K562 (cell line): Measurements from ENCODE around the gene SPTBN4. TPM values are rescaled to one million over a fixed set of nuclear protein-coding genes. Genes with fewer than 3 reads are reported as not detected.

Source experiments
- BCLAF1 ChIP-seq, 2 experiments: fragments of 450-650 bp in 1 of 2; IDR thresholded peaks; 2 replicates each; pipeline ENCODE4 v1.6.1; 2011 to 2017; ENCODE audit warnings: low read depth in 2 of 2, antibody characterized with exemption in 1 of 2, borderline replicate concordance in 1 of 2, low read length in 1 of 2, mild to moderate bottlenecking in 1 of 2, mixed read lengths in 1 of 2; ENCODE audit not compliant: control insufficient read depth in 1 of 2
- E2F4 ChIP-seq: sonication (generic); formaldehyde crosslinking; IDR thresholded peaks from 2 replicates; pipeline ENCODE4 v1.8.0; 2022; ENCODE audit warnings: mild to moderate bottlenecking, low read depth, missing genetic modification reagents
- FOS ChIP-seq: IDR thresholded peaks from 3 replicates; pipeline ENCODE4 v1.6.1; 2011; ENCODE audit not compliant: insufficient read length; ENCODE audit errors: extremely low read depth
- HNRNPLL ChIP-seq: fragments of 200-400 bp; formaldehyde crosslinking; IDR thresholded peaks from 2 replicates; pipeline ENCODE4 v1.6.1; 2017; ENCODE audit warnings: low read length, low read depth, mild to moderate bottlenecking; ENCODE audit not compliant: poor library complexity, severe bottlenecking
- JUND ChIP-seq, 2 experiments: IDR thresholded peaks; 2 replicates in 1 of 2; 3 replicates in 1 of 2; pipeline ENCODE4 v1.6.1; 2011; ENCODE audit warnings: borderline replicate concordance in 2 of 2, low read depth in 2 of 2, low read length in 2 of 2, improper control_type of control experiment in 1 of 2, missing biosample characterization in 1 of 2, missing genetic modification characterization in 1 of 2, missing genetic modification reagents in 1 of 2
- KDM5B ChIP-seq: fragments of 200-600 bp; sonication (generic); IDR thresholded peaks from 2 replicates; pipeline ENCODE4 v1.6.1; 2012; ENCODE audit warnings: low read depth, mild to moderate bottlenecking, moderate library complexity, low read length, control low read depth, inconsistent platforms; ENCODE audit not compliant: insufficient replicate concordance
- LARP7 ChIP-seq: fragments of 450-650 bp; IDR thresholded peaks from 2 replicates; pipeline ENCODE4 v1.6.1; 2016
- NFE2L1 ChIP-seq: fragments of 450-650 bp; IDR thresholded peaks from 2 replicates; pipeline ENCODE4 v1.6.1; 2016; ENCODE audit warnings: missing genetic modification characterization, low read depth, mild to moderate bottlenecking, missing compliant biosample characterization, moderate library complexity, borderline replicate concordance
- PKNOX1 ChIP-seq: fragments of 450-650 bp; IDR thresholded peaks from 2 replicates; pipeline ENCODE4 v1.6.1; 2016
- SMARCE1 ChIP-seq: fragments of 450-650 bp; IDR thresholded peaks from 2 replicates; pipeline ENCODE4 v1.7.1; 2016; ENCODE audit warnings: mild to moderate bottlenecking
- SMC3 ChIP-seq: conservative IDR thresholded peaks from 2 replicates; pipeline ENCODE4 v1.6.1; 2011; ENCODE audit warnings: low read depth, low read length, improper control_type of control experiment; ENCODE audit not compliant: insufficient read depth
- SRSF3 ChIP-seq: fragments of 200-400 bp; formaldehyde crosslinking; IDR thresholded peaks from 2 replicates; pipeline ENCODE4 v1.6.1; 2016; ENCODE audit warnings: mild to moderate bottlenecking, low read length, moderate library complexity; ENCODE audit not compliant: insufficient read depth
- TOE1 ChIP-seq, 2 experiments: fragments of 450-650 bp in 1 of 2; sonication (generic) in 1 of 2; formaldehyde crosslinking in 1 of 2; IDR thresholded peaks; 2 replicates each; pipeline versions ENCODE4 v1.7.1 to v1.8.0; 2016 to 2022; ENCODE audit warnings: borderline replicate concordance in 2 of 2, mild to moderate bottlenecking in 2 of 2, antibody characterized with exemption in 1 of 2, inconsistent platforms in 1 of 2, low read depth in 1 of 2, missing genetic modification reagents in 1 of 2, moderate library complexity in 1 of 2
- TSC22D4 ChIP-seq: fragments of 450-650 bp; IDR thresholded peaks from 2 replicates; pipeline ENCODE4 v1.6.1; 2016; ENCODE audit warnings: missing genetic modification characterization, missing biosample characterization, control low read depth
- ZBTB5 ChIP-seq: fragments of 450-650 bp; IDR thresholded peaks from 2 replicates; pipeline ENCODE4 v1.6.1; 2017; ENCODE audit warnings: antibody characterized with exemption
- ZNF347 ChIP-seq: fragments of 450-650 bp; formaldehyde crosslinking; IDR thresholded peaks from 2 replicates; pipeline ENCODE4 v1.4.0; 2020; ENCODE audit warnings: low read depth, mild to moderate bottlenecking, moderate library complexity
- ZNF830 ChIP-seq: fragments of 250-450 bp; sonication (Bioruptor Pico); IDR thresholded peaks from 2 replicates; pipeline ENCODE4 v1.5.0; 2021; ENCODE audit warnings: mild to moderate bottlenecking
- polyA plus RNA-seq, 8 experiments: library from polyadenylated mRNA; depleted of rRNA in 4 of 8; stranded (reverse) in 5 of 8; unstranded in 3 of 8; fragments of >200 nt; fragmentation: Nextera tagmentation in 2 of 8; fragmentation: Illumina TruSeq in 1 of 8; extraction: Ambion mirVana in 2 of 8; extraction: Trizol in 1 of 8; gene quantifications; 2 replicates each; pipeline versions ENCODE4 v1.2.1 to v1.2.3, GENCODE V29; 2011 to 2014; ENCODE audit warnings: inconsistent platforms in 1 of 8, missing spikeins in 1 of 8
- total RNA-seq, 7 experiments: library from RNA; depleted of rRNA in 6 of 7; stranded (reverse); fragments of >200 nt in 6 of 7; fragmentation: Illumina TruSeq in 2 of 7; extraction: Trizol in 2 of 7; gene quantifications; 2 replicates each; pipeline versions ENCODE4 v1.2.1 to v1.2.3, GENCODE V29; 2011 to 2021; ENCODE audit warnings: low replicate concordance in 1 of 7

Gene SPTBN4
- total and polyA plus RNA-seq, 9 of the 15 experiments (the other 6 are each of a cell fraction or from before 2014, with no cell fraction given), result 0.01 to 1.5 (median 0.86) TPM

- TF ChIP-seq NFE2L1 (no peak), KDM5B (peak; percentile 56), LARP7 (no peak), ZNF347 (CRISPR knock-in tag) (no peak), PKNOX1 (peak; percentile 79), BCLAF1 (IDR thresholded peaks at IDR 0.05; ENCODE audit: borderline replicate concordance in 1 of 2, control insufficient read depth in 1 of 2, low read depth in 2 of 2, low read length in 1 of 2) (no peak), SRSF3 (no peak), SMARCE1 (no peak), ZBTB5 (no peak), TOE1 (IDR thresholded peaks at IDR 0.05; ENCODE audit: borderline replicate concordance) (0 out of 2 replicates have a peak, but pooled peaks have one; percentile 51), TOE1 (CRISPR knock-in tag; IDR thresholded peaks at IDR 0.05; ENCODE audit: borderline replicate concordance, low read depth) (no peak), HNRNPLL (peak; percentile 46), FOS (no peak), JUND (IDR thresholded peaks at IDR 0.05; ENCODE audit: borderline replicate concordance, low read depth, low read length) (peak; percentile 64), JUND (tag; IDR thresholded peaks at IDR 0.05; ENCODE audit: borderline replicate concordance, low read depth, low read length) (no peak; the same call in 2 of the 3 replicates), SMC3 (peak; percentile 78), E2F4 (CRISPR knock-in tag) (no peak), TSC22D4 (tag) (no peak), ZNF830 (CRISPR knock-in tag) (0 out of 2 replicates have a peak, but pooled peaks have one; percentile 66)
Observed at GRCh38 chr19:40420766-40421765, 45.7 kb upstream of the SPTBN4 start (continued).
